Retinal pigment epithelial cell (primary cell): ENCODE measurements around the gene TECTA.

Source experiments
- DNase-seq: peaks from one replicate; pipeline ENCODE4 v3.0.0-alpha.2; 2010; ENCODE audit warnings: low read depth
- H3K4me3 ChIP-seq: 2 replicates; pipeline ENCODE4 v1.5.1; 2011; ENCODE audit warnings: mild to moderate bottlenecking, low read length, control low read depth, moderate library complexity
- TF ChIP-seq, protein P1 (sequence below): conservative IDR thresholded peaks from 2 replicates; pipeline ENCODE4 v1.5.1; 2011; ENCODE audit warnings: low read depth, low read length, control low read depth, inconsistent platforms

TECTA gene

GRCh38 chr11:121212536-121213361 lies 111.7 kb downstream of the TECTA start:
- no peak overlapping the region for H3K4me3 ChIP-seq
- TF ChIP-seq, protein P1, sequence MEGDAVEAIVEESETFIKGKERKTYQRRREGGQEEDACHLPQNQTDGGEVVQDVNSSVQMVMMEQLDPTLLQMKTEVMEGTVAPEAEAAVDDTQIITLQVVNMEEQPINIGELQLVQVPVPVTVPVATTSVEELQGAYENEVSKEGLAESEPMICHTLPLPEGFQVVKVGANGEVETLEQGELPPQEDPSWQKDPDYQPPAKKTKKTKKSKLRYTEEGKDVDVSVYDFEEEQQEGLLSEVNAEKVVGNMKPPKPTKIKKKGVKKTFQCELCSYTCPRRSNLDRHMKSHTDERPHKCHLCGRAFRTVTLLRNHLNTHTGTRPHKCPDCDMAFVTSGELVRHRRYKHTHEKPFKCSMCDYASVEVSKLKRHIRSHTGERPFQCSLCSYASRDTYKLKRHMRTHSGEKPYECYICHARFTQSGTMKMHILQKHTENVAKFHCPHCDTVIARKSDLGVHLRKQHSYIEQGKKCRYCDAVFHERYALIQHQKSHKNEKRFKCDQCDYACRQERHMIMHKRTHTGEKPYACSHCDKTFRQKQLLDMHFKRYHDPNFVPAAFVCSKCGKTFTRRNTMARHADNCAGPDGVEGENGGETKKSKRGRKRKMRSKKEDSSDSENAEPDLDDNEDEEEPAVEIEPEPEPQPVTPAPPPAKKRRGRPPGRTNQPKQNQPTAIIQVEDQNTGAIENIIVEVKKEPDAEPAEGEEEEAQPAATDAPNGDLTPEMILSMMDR, result no peak
- DNase-seq, result no peak

DNA sequence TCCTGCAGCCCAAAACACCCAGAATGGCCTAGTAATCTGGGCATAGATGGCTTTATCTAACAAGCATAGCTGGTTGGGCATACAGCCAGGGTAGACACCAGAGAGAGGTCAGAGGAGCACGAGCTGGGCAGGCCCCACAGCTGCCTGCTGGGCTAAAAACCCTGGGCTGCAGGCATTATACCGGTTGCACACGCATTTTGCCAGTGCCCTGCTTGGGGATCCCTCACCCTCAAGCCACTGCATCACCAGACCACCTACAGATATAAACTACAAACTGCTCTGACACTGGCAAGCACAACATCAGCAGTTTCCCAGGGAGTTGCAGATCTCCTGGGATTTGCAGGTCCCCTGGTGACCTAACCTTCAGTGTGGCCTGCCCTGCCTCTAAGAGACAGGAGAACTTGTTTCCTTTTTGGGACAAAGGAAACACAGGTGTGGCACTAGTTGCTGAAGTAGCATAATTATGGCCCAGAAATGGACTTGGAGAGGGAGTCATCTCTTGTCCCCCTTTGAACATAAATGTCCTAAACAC lies 112.4 kb downstream of the TECTA start:
- TF ChIP-seq, protein P1, result no peak
- DNase-seq, result no peak
- no peak overlapping the region for H3K4me3 ChIP-seq

DNA sequence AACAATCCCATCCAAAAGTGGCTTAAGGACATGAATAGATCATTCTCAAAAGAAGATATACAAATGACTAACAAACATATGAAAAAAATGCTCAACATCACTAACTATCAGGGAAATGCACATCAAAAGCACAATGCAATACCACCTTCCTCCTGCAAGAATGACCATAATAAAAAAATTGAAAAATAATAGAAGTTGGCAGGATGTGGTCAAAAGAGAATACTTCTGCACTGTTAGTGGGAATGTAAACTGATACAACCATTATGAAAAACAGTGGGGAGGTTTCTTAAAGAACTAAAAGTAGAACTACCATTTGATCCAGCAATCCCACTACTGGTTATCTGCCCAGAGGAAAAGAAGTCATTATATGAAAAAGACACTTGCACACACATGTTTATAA lies 113.8 kb downstream of the TECTA start:
- H3K4me3 ChIP-seq, result no peak overlapping the region
- DNase-seq, result no peak
- TF ChIP-seq, protein P1, result no peak

DNA sequence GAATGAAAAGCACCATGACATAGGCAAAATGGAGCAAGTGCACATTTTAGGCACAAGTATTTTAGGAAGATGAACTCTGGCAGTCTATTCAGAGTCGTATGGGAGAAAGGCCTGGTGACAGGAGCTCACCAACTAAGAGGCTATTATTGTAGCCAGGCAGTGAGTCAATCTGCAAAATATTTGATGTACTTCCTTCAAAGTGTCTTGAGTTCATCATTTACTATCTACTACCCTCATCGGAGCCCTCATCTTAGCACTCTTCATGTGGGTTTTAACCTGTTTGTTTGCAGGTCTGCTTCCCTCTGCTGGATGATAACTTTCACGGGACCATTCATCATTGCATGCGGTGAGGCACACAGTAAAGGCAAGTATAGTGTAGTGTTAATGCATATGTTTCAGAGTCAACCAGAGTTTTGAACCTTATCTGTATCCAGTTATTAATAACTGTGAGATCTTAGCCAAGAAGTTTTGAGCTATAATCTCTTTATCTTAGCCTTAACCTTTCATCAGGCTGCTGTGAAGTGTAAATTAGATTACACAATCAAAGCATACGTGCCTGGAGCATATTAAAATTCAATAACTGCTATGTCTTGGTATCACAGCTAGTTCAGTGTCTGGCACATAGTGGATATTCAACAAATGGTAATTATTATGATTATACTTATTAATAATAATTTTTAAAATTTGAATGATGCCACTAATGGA lies 120.6 kb downstream of the TECTA start:
- no peak overlapping the region for H3K4me3 ChIP-seq
- no peak for DNase-seq
- TF ChIP-seq, protein P1, result no peak

DNA sequence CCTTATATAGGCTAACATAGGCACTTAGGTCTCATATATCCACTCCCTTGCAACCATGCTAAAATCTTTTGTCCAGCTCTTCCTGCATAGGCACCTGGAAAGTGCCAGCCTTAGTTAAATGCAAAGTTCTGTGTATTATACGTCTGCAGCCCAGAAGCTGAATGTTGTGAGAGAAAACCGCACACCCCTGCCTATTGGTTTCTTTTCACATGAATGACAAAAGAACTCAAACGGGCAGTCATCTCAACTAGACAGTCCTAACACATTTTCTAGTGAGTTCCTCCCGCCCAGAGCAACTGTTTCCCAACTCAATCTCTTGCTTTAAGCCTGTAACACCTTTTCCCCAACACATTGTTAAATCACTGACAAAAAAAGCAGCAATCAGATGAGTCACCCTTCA lies 122.1 kb downstream of the TECTA start:
- TF ChIP-seq, protein P1, result no peak
- no peak for DNase-seq
- H3K4me3 ChIP-seq, result no peak overlapping the region

- DNase-seq, result no peak
- no peak overlapping the region for H3K4me3 ChIP-seq
- TF ChIP-seq, protein P1, result no peak
Measured at GRCh38 chr11:121225382-121225781, 124.3 kb downstream of the TECTA start.
